Prostate gland (tissue), 2 donors: ENCODE data around the gene NKAPL. TPM values are rescaled to one million over a fixed set of nuclear protein-coding genes. Genes with fewer than 3 reads are reported as not detected.

Source experiments
- DNase-seq: peaks from one replicate; pipeline ENCODE4 v3.0.0-alpha.2; 2019; ENCODE audit warnings: low spot score
- H3K27ac ChIP-seq, 2 donors: fragments of 200-600 bp; sonication (generic); 2 replicates each; pipeline ENCODE4 v1.5.1; 2017 to 2019
- H3K27me3 ChIP-seq: fragments of 200-600 bp; sonication (generic); replicated peaks from 2 replicates; pipeline ENCODE4 v1.5.1; 2019; ENCODE audit not compliant: insufficient read depth
- H3K36me3 ChIP-seq, 2 donors: fragments of 200-600 bp; sonication (generic); 1 replicate in 1 of 2; 2 replicates in 1 of 2; pipeline versions ENCODE4 v1.5.1 to v1.8.1; 2017 to 2019
- H3K4me1 ChIP-seq: fragments of 200-600 bp; sonication (generic); replicated peaks from 2 replicates; pipeline ENCODE4 v1.5.1; 2019
- H3K4me3 ChIP-seq, 2 donors: fragments of 200-600 bp; sonication (generic); 2 replicates each; pipeline ENCODE4 v1.5.1; 2017 to 2019
- H3K9me3 ChIP-seq: fragments of 200-600 bp; sonication (generic); 2 replicates; pipeline ENCODE4 v1.5.1; 2017
- POLR2A ChIP-seq: fragments of 450-650 bp; IDR thresholded peaks from one replicate; pipeline ENCODE4 v1.6.1; 2016; ENCODE audit warnings: antibody characterized with exemption, mild to moderate bottlenecking
- POLR2AphosphoS5 ChIP-seq: sonication (generic); formaldehyde crosslinking; IDR thresholded peaks from one replicate; pipeline ENCODE4 v1.6.1; 2017; ENCODE audit warnings: antibody characterized with exemption
- WGBS: methylation state at CpG from one replicate; pipeline ENCODE4 v1.1.5; 2018; 5-methylcytosine and 5-hydroxymethylcytosine counted together
- intact Hi-C: fragments of 100-400 bp; cut with DNase I; formaldehyde crosslinking; loops from one replicate; pipeline ENCODE4 v1.14.2; 2022
- total RNA-seq, 2 donors: library from RNA; depleted of rRNA; stranded (reverse); fragments of >200 nt; gene quantifications; one replicate each; pipeline ENCODE4 v1.1.0, GENCODE V29; 2016
- TF ChIP-seq, protein P1 (sequence below), 4 experiments: fragments of 200-600 bp in 2 of 4; fragments of 450-650 bp in 2 of 4; sonication (generic) in 2 of 4; IDR thresholded peaks; 1 replicate in 3 of 4; 2 replicates in 1 of 4; pipeline ENCODE4 v1.5.1; 2016 to 2019; ENCODE audit warnings: antibody characterized with exemption in 4 of 4, mild to moderate bottlenecking in 2 of 4, moderate library complexity in 2 of 4

Gene NKAPL
- total RNA-seq = 1 to 10 TPM in 1 of 2 donors, under 1 TPM in 1; 0.14 to 3.9 TPM

DNA sequence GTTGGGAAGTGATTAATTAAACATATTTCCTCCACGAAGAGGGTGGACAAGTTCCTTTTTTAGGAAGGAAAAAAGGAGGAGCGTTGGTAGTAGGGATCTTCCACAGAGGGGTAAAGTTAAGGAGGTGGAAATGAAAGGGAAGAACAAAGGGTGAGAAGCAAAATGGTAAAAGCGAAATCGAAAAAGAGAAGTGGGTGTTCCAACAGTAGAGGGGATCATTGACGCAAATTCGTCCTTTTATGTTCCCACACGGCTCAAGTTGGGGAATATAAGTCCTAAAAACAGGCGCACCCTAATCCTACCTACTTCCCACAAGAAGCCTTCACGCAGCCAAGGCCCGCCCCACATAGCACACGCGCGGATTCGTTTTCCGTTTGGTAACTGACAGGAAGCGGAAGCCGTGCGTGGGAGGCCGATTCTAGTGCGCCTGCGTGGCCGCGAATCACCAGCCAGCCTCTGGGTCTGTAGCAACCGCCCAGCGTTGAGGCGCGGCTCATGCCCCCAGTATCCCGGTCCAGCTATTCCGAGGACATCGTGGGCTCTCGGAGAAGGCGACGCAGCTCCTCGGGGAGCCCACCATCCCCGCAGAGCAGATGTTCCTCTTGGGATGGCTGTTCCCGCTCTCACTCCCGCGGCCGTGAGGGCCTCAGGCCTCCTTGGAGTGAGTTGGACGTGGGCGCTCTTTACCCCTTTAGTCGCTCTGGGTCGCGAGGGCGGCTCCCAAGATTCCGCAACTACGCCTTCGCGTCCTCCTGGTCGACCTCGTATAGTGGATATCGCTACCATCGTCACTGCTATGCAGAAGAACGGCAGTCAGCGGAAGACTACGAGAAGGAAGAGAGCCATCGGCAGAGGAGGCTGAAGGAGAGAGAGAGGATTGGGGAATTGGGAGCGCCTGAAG is at the start of gene NKAPL:
Gene NKAPL, plus strand, starts transcription at position 421 of the 901 bp plus-strand sequence. Its CDS starts 75 bp downstream, at position 496.
- no peak within 1 kb of the TSS for H3K27ac ChIP-seq
- peak; percentile 30 for TF ChIP-seq POLR2AphosphoS5
- TF ChIP-seq, protein P1, sequence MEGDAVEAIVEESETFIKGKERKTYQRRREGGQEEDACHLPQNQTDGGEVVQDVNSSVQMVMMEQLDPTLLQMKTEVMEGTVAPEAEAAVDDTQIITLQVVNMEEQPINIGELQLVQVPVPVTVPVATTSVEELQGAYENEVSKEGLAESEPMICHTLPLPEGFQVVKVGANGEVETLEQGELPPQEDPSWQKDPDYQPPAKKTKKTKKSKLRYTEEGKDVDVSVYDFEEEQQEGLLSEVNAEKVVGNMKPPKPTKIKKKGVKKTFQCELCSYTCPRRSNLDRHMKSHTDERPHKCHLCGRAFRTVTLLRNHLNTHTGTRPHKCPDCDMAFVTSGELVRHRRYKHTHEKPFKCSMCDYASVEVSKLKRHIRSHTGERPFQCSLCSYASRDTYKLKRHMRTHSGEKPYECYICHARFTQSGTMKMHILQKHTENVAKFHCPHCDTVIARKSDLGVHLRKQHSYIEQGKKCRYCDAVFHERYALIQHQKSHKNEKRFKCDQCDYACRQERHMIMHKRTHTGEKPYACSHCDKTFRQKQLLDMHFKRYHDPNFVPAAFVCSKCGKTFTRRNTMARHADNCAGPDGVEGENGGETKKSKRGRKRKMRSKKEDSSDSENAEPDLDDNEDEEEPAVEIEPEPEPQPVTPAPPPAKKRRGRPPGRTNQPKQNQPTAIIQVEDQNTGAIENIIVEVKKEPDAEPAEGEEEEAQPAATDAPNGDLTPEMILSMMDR (IDR thresholded peaks at IDR 0.05) = no peak
- 38% methylated on average over 58 of the region's 58 CpGs for WGBS
- peak within 1 kb of the TSS; percentile 11 to 15 for H3K4me3 ChIP-seq
- H3K4me1 ChIP-seq = no peaks in the 10 kb centered on the region
- no peaks in the 10 kb centered on the region for H3K27me3 ChIP-seq
- no peak for DNase-seq
- intact Hi-C loops = loop anchor here (10.0 kb wide), 1 partner anchor 124 kb away; no protein-coding TSS in a partner anchor
- no peaks in the 10 kb centered on the region for H3K9me3 ChIP-seq
- H3K36me3 ChIP-seq = no peaks in the 10 kb centered on the region

DNA sequence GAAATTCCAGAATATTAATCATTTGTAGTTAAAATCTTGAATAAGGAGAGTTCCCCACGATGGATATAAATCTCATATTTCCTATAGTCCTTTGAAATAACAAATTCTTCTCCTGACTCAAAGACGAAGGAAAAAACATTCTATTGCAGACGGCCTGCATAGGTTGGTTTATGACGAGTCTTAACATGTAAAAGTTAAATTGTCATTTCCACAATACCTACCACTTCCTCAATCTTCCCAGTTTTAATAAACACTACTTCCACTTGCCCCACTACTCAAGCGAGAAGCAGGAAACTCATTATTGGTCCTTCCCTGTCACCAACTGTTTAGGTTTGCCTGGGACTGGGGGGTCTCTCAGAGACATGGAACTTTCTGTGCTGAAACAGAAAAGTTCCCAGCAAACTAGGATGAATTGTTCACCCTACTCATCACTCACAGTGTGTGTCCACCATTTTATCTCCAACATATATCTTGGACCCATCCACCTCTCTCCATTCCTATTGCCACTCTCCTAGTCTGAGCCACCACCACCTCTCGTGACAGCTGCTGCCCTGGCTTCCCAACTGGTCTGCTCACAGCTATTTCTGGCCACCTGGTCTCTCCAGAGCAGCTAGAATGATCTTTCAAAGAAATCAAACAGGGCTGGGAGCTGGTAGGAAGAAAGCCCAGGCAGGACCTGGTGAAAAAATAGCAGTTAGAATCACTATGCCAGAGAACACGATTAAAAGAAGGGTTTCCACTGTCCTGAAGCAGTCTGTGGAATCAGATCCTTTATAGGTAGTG is 49.2 kb upstream of the NKAPL start:
- Histone ChIP-seq H3K4me1 (no peaks in the 10 kb centered on the region), H3K27me3 (peaks cover 37% of the 10 kb centered on the region), H3K4me3 (no peak overlapping the region), H3K36me3 (no peaks in the 10 kb centered on the region), H3K9me3 (no peaks in the 10 kb centered on the region), H3K27ac (no peak overlapping the region)
- DNase-seq = no peak
- intact Hi-C loops = no loop called here
- TF ChIP-seq POLR2AphosphoS5 (no peak), POLR2A (no peak)
- TF ChIP-seq, protein P1 (IDR thresholded peaks at IDR 0.05) = no peak
- 46% methylated on average over 7 of the region's 7 CpGs for WGBS

DNA sequence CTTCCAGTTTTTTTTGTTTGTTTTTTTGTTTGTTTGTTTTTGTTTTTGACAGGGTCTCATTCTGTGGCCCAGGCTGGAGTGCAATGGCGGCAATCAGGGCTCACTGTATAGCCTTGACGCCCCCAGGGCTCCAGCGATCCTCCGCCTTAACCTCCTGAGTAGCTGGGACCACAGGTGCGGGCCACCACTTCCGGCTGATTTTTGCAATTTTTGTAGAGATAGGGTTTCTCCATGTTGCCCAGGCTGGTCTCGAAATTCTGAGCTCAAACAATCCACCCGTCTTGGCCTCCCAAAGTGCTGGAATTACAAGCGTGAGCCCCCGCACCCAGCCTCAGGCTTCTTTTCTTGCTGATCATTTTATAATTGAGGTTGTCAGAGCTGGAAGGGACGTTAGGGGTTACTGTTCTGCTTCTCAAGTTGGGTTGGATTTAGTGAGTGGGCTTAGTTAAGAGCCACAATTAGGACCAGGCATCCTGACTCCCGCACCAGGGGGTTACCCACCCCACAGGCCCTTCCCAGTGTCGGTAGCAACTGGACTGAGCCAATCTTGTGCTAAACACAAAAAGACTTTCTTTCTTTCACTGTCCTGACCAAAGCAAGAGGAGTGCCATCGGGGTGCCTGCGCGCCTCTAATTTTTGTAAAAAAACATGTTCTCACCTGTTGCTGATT is 47.1 kb upstream of the NKAPL start:
- Histone ChIP-seq H3K9me3 (no peaks in the 10 kb centered on the region), H3K4me1 (no peaks in the 10 kb centered on the region), H3K27me3 (peaks cover 34% of the 10 kb centered on the region), H3K4me3 (no peak overlapping the region), H3K27ac (no peak overlapping the region), H3K36me3 (no peaks in the 10 kb centered on the region)
- TF ChIP-seq POLR2AphosphoS5 = no peak
- TF ChIP-seq, protein P1 (IDR thresholded peaks at IDR 0.05) = no peak
- no peak for TF ChIP-seq POLR2A
- no peak for DNase-seq
- WGBS = 22% methylated on average over 16 of the region's 16 CpGs
- intact Hi-C loops = no loop called here

DNA sequence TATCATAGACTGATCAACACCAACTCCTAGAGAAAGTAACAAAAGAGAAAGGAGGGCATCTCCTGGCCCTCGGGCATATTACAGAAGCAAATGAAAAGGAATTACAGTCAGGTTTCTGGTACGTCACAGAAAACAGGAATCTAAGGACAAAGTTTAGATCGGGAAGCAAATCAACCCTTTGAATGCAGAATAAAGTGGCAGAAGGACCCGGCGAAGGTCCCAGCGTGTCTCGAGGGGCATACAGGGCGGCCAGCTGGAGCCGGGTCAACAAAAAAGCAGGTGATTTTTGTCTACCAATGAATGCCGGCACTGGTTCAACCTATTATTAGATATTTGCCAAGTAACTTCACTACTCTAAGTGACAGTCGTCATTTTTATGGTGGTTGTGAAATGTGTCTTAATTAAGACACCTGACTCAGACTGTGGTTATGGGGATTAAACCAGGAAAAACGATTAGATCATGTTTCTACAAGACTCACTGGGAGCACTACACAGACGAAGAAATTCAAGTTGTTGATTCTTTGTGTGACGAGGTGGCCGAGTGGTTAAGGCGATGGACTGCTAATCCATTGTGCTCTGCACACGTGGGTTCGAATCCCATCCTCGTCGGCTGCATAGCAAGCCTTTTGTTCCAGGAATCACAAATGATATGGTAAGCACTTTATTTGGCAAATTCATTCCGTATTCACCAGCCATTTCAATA is 46.4 kb upstream of the NKAPL start:
- peaks cover 28% of the 10 kb centered on the region for H3K27me3 ChIP-seq
- no peak overlapping the region for H3K27ac ChIP-seq
- no peaks in the 10 kb centered on the region for H3K9me3 ChIP-seq
- peak overlapping the region in 1 of 2 donors; percentile 3 for H3K4me3 ChIP-seq
- intact Hi-C loops = no loop called here
- H3K4me1 ChIP-seq = no peaks in the 10 kb centered on the region
- 1% methylated on average over 21 of the region's 21 CpGs for WGBS
- TF ChIP-seq, protein P1 (IDR thresholded peaks at IDR 0.05) = no peak
- TF ChIP-seq POLR2AphosphoS5 (no peak), POLR2A (no peak)
- DNase-seq = no peak
- no peaks in the 10 kb centered on the region for H3K36me3 ChIP-seq
